ENCODE measurements around the gene PANK1. TPM values are rescaled to one million over a fixed set of nuclear protein-coding genes. Genes with fewer than 3 reads are reported as not detected.

Gene PANK1
- total RNA-seq, 1 donor from 2014 or later = 1.8 TPM

- ATAC-seq (ENCODE audit: low read depth) (no peak), DNase-seq (no peak)
- Mint-ChIP-seq H3K36me3 (ENCODE audit: low read depth) (no peaks in the 10 kb centered on the region), H3K4me1 (no peaks in the 10 kb centered on the region), H3K27me3 (no peaks in the 10 kb centered on the region), H3K9me3 (peaks cover 2% of the 10 kb centered on the region), H3K4me3 (no peak overlapping the region), H3K27ac (no peak overlapping the region)
- intact Hi-C loops (cut with micrococcal nuclease) = no loop called here
- ChIA-PET POLR2A (no interaction called here), CTCF (interaction anchor here (0.5 kb wide), 1 partner anchor 781 kb away, joined by 3 read pairs; no protein-coding TSS in a partner anchor)
- no peak for TF ChIP-seq CTCF (IDR thresholded peaks at IDR 0.05)
Measured at GRCh38 chr10:89591796-89592271, 53.2 kb downstream of the PANK1 start.

DNA sequence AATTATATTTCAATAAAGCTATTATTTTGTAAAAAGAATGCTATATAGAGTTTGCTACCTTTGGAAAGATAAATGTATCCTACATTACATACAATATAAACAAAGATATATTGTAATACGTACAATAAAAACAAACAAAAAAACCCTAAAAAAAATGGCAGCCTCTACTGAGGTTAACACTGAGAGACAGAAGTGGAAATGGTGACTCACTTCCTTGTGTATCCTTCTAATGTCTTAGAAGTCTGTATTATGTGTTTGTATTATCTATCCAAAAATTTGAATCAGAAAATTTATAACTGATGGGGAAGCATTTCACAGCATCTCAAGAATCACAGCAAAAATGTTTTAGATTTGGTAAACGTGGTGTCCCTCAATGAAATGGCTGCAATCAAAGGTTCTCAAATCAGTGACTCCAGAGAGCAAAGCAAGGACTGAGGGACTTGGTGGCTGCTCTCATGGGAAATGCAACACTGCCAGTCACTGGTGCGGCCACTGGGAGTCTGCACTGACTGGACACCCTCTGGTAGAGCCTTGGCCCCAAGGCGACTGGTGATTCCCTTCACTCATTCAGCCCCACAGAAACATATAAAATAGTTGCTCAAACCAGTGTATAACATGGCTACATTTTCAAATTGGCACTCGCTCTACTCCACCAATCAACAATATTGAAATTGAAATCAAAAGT lies 53.8 kb downstream of the PANK1 start:
- no peak for DNase-seq
- no peak for ATAC-seq (ENCODE audit: low read depth)
- Mint-ChIP-seq H3K36me3 (ENCODE audit: low read depth) (no peaks in the 10 kb centered on the region), H3K4me1 (no peaks in the 10 kb centered on the region), H3K27me3 (no peaks in the 10 kb centered on the region), H3K27ac (no peak overlapping the region), H3K9me3 (peaks cover 2% of the 10 kb centered on the region), H3K4me3 (no peak overlapping the region)
- ChIA-PET POLR2A (no interaction called here), CTCF (no interaction called here)
- TF ChIP-seq CTCF (IDR thresholded peaks at IDR 0.05) = no peak
- intact Hi-C loops (cut with micrococcal nuclease) = no loop called here

- ATAC-seq (ENCODE audit: low read depth) = no peak
- H3K4me3 Mint-ChIP-seq = no peak overlapping the region
Measured at GRCh38 chr10:89590326-89590725, 54.7 kb downstream of the PANK1 start.

DNA sequence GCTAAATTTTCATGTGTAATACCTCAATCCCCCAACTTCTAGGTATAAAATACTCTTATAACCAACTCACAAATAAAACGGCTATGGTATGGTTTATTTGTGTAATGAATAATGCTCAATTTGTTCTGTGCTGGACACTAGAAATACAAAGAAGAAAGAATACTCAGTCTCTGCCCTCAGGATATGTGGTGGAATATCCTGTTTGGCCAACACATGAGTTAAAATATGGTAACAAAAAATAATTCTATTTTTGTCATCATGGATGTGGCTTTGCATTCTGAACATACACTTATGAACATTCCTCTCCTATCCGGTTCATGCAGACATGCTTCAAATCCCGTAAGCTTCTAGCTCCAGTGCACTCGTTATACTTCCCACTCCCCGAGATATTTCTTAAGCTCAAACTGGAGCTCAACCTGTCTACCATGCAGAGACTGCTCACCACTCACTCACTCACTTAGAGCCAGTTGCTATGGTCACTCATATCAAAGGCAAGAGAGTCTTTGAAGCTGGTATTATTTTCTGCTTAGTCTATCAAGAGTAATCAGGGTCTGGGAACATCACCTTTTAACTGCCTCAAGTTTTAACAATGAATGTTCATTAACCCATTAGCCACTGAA lies 55.8 kb downstream of the PANK1 start:
- H3K9me3 Mint-ChIP-seq = peaks cover 2% of the 10 kb centered on the region
- CTCF ChIA-PET = no interaction called here
- no peak for ATAC-seq (ENCODE audit: low read depth)
- DNase-seq = no peak
- H3K27ac Mint-ChIP-seq = no peak overlapping the region
- no peak overlapping the region for H3K4me3 Mint-ChIP-seq
- H3K4me1 Mint-ChIP-seq = no peaks in the 10 kb centered on the region
- intact Hi-C loops (cut with micrococcal nuclease) = no loop called here
- no peaks in the 10 kb centered on the region for H3K36me3 Mint-ChIP-seq (ENCODE audit: low read depth)
- TF ChIP-seq CTCF (IDR thresholded peaks at IDR 0.05) = no peak
- no peaks in the 10 kb centered on the region for H3K27me3 Mint-ChIP-seq
- POLR2A ChIA-PET = no interaction called here

More at GRCh38 chr10:89590326-89590725, 54.7 kb downstream of the PANK1 start:
- TF ChIP-seq CTCF (IDR thresholded peaks at IDR 0.05) = no peak
- H3K4me1 Mint-ChIP-seq = no peaks in the 10 kb centered on the region
- intact Hi-C loops (cut with micrococcal nuclease) = no loop called here
- no peak overlapping the region for H3K27ac Mint-ChIP-seq
- H3K27me3 Mint-ChIP-seq = no peaks in the 10 kb centered on the region
- DNase-seq = no peak
- no peaks in the 10 kb centered on the region for H3K36me3 Mint-ChIP-seq (ENCODE audit: low read depth)
- POLR2A ChIA-PET = no interaction called here
- CTCF ChIA-PET = no interaction called here
- peaks cover 2% of the 10 kb centered on the region for H3K9me3 Mint-ChIP-seq

GRCh38 chr10:89588671-89589070 lies 56.4 kb downstream of the PANK1 start:
- CTCF ChIA-PET = no interaction called here
- no peaks in the 10 kb centered on the region for H3K36me3 Mint-ChIP-seq (ENCODE audit: low read depth)
- H3K4me3 Mint-ChIP-seq = no peak overlapping the region
- no peaks in the 10 kb centered on the region for H3K4me1 Mint-ChIP-seq
- H3K9me3 Mint-ChIP-seq = peaks cover 2% of the 10 kb centered on the region
- intact Hi-C loops (cut with micrococcal nuclease) = no loop called here
- POLR2A ChIA-PET = no interaction called here
- no peak for DNase-seq
- no peak for TF ChIP-seq CTCF (IDR thresholded peaks at IDR 0.05)
- no peak overlapping the region for H3K27ac Mint-ChIP-seq
- no peaks in the 10 kb centered on the region for H3K27me3 Mint-ChIP-seq
- no peak for ATAC-seq (ENCODE audit: low read depth)
